ENCODE measurements around the gene RPL37. TPM values are rescaled to one million over a fixed set of nuclear protein-coding genes. Genes with fewer than 3 reads are reported as not detected.

RPL37 gene
- total RNA-seq (2022; extraction: Qiagen RNA extraction): 2,296 to 2,927 TPM (median 2,718 TPM) in 5 replicates

GRCh38 chr5:40834849-40835787, at the start of gene RPL37:
TSS of gene RPL37 (minus strand) at chr5:40835222. CDS start at chr5:40835185, 37 bp downstream.

GRCh38 chr5:40841068-40841805, 6.2 kb upstream of the RPL37 start, which contains the start of gene CARD6:
TSS of gene CARD6 (plus strand) at chr5:40841367. CDS start at chr5:40841383, 16 bp downstream.

GRCh38 chr5:40798012-40798800, 36.8 kb downstream of the RPL37 start, which contains the start of gene PRKAA1:
TSS of gene PRKAA1 (minus strand) at chr5:40798374. CDS start at chr5:40798189, 185 bp downstream.

Other genes with a start within 250 kb of the RPL37 start
- 3.8 to 7.5 TPM (median 5.5 TPM) in 5 replicates for gene PTGER4, start 155.3 kb downstream of the RPL37 start, total RNA-seq (2022; extraction: Qiagen RNA extraction)
- 7.6 to 15.1 TPM (median 10.7 TPM) in 5 replicates for gene TTC33, start 79.3 kb downstream of the RPL37 start, total RNA-seq (2022; extraction: Qiagen RNA extraction)
- gene PRKAA1, start 36.8 kb downstream of the RPL37 start, total RNA-seq (2022; extraction: Qiagen RNA extraction): 26.3 to 70.4 TPM (median 38.7 TPM) in 5 replicates
- gene CARD6, start 6.1 kb upstream of the RPL37 start, total RNA-seq (2022; extraction: Qiagen RNA extraction): 2.4 to 3.5 TPM (median 2.7 TPM) in 5 replicates
- gene C7, start 74.3 kb upstream of the RPL37 start, total RNA-seq (2022; extraction: Qiagen RNA extraction): not detected in 5 replicates
- gene MROH2B, start 236.1 kb upstream of the RPL37 start, total RNA-seq (2022; extraction: Qiagen RNA extraction): not detected in 5 replicates